MCF 10A (cell line): ENCODE data around the gene TCF23. TPM values are rescaled to one million over a fixed set of nuclear protein-coding genes. Genes with fewer than 3 reads are reported as not detected.

Experiments used
- BruUV-seq: library from RNA; stranded (reverse); fragments of 400-500 nt; replicated peaks from 2 replicates; lab custom pipeline; 2021; lab: Mats Ljungman, UMichigan
- CTCF ChIA-PET: fragments of 300-600 bp; sonication (Branson Sonifier 250); formaldehyde crosslinking; extraction: SDS; loops from one replicate; lab custom pipeline; 2021; ENCODE audit warnings: antibody characterized with exemption, inconsistent platforms; lab: Yijun Ruan, JAX
- POLR2A ChIA-PET: fragments of 300-600, 350-650 bp; sonication (Branson Sonifier 250); formaldehyde crosslinking; extraction: SDS; loops from one replicate; lab custom pipeline; 2020; ENCODE audit warnings: antibody characterized with exemption, inconsistent platforms; lab: Yijun Ruan, JAX
- DNase-seq: peaks from one replicate; pipeline ENCODE4 v3.0.0-alpha.2; 2018; ENCODE audit not compliant: unreplicated experiment
- H3K27ac Mint-ChIP-seq: one replicate; pipeline ENCODE4 v1.8.0; 2022; ENCODE audit warnings: mild to moderate bottlenecking, low read depth, mixed read lengths; ENCODE audit not compliant: unreplicated experiment
- H3K27me3 Mint-ChIP-seq: one replicate; pipeline ENCODE4 v1.8.0; 2022; ENCODE audit warnings: mixed read lengths; ENCODE audit not compliant: insufficient read depth, unreplicated experiment
- H3K36me3 Mint-ChIP-seq: one replicate; pipeline ENCODE4 v1.8.0; 2022; ENCODE audit warnings: mild to moderate bottlenecking, moderate library complexity, mixed read lengths; ENCODE audit not compliant: insufficient read depth, unreplicated experiment
- H3K4me1 Mint-ChIP-seq: one replicate; pipeline ENCODE4 v1.8.0; 2022; ENCODE audit warnings: mixed read lengths; ENCODE audit not compliant: insufficient read depth, unreplicated experiment
- H3K4me3 Mint-ChIP-seq: one replicate; pipeline ENCODE4 v1.8.0; 2022; ENCODE audit warnings: mild to moderate bottlenecking, moderate library complexity, mixed read lengths; ENCODE audit not compliant: unreplicated experiment
- H3K9me3 Mint-ChIP-seq: one replicate; pipeline ENCODE4 v1.8.0; 2022; ENCODE audit warnings: mixed read lengths; ENCODE audit not compliant: unreplicated experiment
- intact Hi-C: fragments of 100-400 bp; cut with micrococcal nuclease; formaldehyde crosslinking; loops from 2 replicates; pipeline ENCODE4 v1.14.1; 2022
- total RNA-seq: library from RNA; stranded (reverse); gene quantifications from 2 replicates; pipeline ENCODE4 v1.2.3, GENCODE V29; 2022
- TF ChIP-seq, protein P1 (sequence below): fragments of 200-600 bp; IDR thresholded peaks from one replicate; pipeline ENCODE4 v1.8.0; 2022; ENCODE audit warnings: antibody characterized with exemption, mild to moderate bottlenecking; ENCODE audit not compliant: unreplicated experiment

The TCF23 gene
- total RNA-seq, 1 experiment from 2014 or later, result not detected

GRCh38 chr2:27147935-27148334 is 869 bp upstream of the TCF23 start:
- Mint-ChIP-seq H3K27ac (no peak overlapping the region), H3K4me1 (peaks cover 7% of the 10 kb centered on the region), H3K9me3 (no peaks in the 10 kb centered on the region), H3K4me3 (no peak overlapping the region), H3K36me3 (peaks cover 6% of the 10 kb centered on the region), H3K27me3 (peaks cover 12% of the 10 kb centered on the region)
- ChIA-PET POLR2A (no interaction called here), CTCF (interaction anchor here (1.7 kb wide), 1 partner anchor 22 kb away, joined by 5 read pairs; no protein-coding TSS in a partner anchor)
- TF ChIP-seq, protein P1, sequence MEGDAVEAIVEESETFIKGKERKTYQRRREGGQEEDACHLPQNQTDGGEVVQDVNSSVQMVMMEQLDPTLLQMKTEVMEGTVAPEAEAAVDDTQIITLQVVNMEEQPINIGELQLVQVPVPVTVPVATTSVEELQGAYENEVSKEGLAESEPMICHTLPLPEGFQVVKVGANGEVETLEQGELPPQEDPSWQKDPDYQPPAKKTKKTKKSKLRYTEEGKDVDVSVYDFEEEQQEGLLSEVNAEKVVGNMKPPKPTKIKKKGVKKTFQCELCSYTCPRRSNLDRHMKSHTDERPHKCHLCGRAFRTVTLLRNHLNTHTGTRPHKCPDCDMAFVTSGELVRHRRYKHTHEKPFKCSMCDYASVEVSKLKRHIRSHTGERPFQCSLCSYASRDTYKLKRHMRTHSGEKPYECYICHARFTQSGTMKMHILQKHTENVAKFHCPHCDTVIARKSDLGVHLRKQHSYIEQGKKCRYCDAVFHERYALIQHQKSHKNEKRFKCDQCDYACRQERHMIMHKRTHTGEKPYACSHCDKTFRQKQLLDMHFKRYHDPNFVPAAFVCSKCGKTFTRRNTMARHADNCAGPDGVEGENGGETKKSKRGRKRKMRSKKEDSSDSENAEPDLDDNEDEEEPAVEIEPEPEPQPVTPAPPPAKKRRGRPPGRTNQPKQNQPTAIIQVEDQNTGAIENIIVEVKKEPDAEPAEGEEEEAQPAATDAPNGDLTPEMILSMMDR, result no peak
- intact Hi-C loops, result no loop called here
- no peak for DNase-seq
- no TSS peak for BruUV-seq

DNA sequence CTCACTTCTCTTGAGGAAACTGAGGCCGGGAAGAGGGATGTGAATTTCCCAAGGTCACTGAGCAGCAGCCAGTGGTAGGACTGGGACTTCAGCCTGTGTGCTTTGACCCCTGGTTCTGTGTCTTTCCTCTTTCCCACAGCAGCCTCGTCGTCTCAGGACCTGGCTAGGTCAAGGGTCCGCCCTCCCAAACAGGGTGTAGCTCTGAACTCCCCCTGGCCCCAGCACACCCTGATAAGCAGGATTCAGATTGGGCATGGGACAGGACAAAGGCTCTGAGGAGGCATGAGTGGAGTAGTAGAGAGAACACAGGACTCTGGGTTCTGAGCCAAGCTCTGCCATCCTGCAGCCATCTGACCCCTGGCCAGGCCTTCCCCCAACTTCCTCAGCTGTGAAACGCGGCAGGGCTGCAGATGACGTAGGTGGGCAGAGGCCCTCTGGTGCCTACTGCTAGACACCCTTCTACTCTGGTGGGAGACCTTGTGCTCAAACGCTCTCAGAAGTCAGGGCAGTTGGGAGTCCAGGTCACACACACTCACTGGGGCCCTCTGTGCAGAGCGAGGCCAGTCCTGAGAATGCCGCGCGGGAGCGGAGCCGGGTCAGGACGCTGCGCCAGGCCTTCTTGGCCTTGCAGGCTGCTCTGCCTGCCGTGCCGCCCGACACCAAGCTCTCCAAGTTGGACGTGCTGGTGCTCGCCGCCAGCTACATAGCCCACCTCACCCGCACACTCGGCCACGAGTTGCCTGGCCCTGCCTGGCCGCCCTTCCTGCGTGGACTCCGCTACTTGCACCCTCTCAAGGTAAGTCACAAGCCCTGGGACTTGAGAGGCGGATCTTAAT is 984 bp downstream of the TCF23 start:
- no peaks in the 10 kb centered on the region for H3K4me1 Mint-ChIP-seq
- no peaks in the 10 kb centered on the region for H3K27me3 Mint-ChIP-seq

GRCh38 chr2:27150639-27151230 is 1.9 kb downstream of the TCF23 start:
- no peaks in the 10 kb centered on the region for H3K27me3 Mint-ChIP-seq
- no peaks in the 10 kb centered on the region for H3K9me3 Mint-ChIP-seq
- CTCF ChIA-PET, result interaction anchor here (0.6 to 1.1 kb wide), 2 partner anchors 152 to 215 kb away, joined by 3 to 7 read pairs; no protein-coding TSS in a partner anchor
- POLR2A ChIA-PET, result no interaction called here
- TF ChIP-seq, protein P1, result no peak
- DNase-seq, result no peak
- no TSS peak for BruUV-seq
- H3K27ac Mint-ChIP-seq, result no peak overlapping the region
- no peaks in the 10 kb centered on the region for H3K36me3 Mint-ChIP-seq
- no peak overlapping the region for H3K4me3 Mint-ChIP-seq
- no peaks in the 10 kb centered on the region for H3K4me1 Mint-ChIP-seq
- intact Hi-C loops, result no loop called here

More for the DNA sequence above, 984 bp downstream of the TCF23 start:
- Mint-ChIP-seq H3K4me3 (no peak overlapping the region), H3K36me3 (no peaks in the 10 kb centered on the region), H3K27ac (no peak overlapping the region), H3K9me3 (no peaks in the 10 kb centered on the region)
- no peak for DNase-seq
- TF ChIP-seq, protein P1, result no peak
- BruUV-seq, result no TSS peak
- ChIA-PET CTCF (interaction anchor here (0.8 to 1.7 kb wide), 3 partner anchors 20 to 130 kb away, joined by 3 to 5 read pairs (median 4); no protein-coding TSS in a partner anchor), POLR2A (no interaction called here)
- intact Hi-C loops, result no loop called here

DNA sequence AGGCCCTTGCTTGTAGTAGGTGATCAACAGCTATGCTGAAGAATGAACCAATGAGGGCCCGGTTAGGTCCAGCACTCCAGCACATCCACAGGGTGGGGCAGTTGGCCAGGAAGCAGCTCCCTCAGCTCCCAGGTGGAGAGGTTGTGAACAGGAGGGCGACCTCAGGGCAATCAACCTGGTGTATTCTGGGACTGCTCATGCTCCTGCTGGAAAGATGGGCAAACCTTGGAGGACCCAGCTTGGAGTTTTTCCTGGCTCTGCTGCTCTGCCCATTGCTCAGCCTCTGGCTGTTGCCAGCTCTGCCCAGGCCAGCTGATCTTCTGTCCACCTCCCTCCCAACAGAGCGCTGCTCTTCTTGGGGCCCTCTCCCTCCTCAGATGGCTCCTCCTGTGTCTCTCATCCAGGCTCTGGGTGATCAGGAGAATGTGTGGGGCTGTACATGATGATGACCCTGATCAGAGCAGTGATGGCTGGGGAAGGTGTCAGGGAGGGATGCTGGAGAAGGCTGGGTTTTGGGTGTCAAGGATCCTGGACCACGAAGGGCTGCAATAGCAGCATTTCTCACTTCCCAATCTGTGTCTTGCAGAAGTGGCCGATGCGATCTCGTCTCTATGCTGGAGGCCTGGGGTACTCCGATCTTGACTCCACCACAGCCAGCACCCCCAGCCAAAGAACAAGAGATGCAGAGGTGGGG is 3.4 kb downstream of the TCF23 start:
- TF ChIP-seq, protein P1, result no peak
- Mint-ChIP-seq H3K27ac (no peak overlapping the region), H3K9me3 (no peaks in the 10 kb centered on the region), H3K4me1 (no peaks in the 10 kb centered on the region), H3K4me3 (no peak overlapping the region), H3K27me3 (no peaks in the 10 kb centered on the region), H3K36me3 (no peaks in the 10 kb centered on the region)
- POLR2A ChIA-PET, result interaction anchor here (0.6 to 1.1 kb wide), 2 partner anchors 24 to 28 kb away, joined by 3 read pairs; no protein-coding TSS in a partner anchor
- peak; percentile 20 for DNase-seq
- CTCF ChIA-PET, result interaction anchor here (0.6 to 1.9 kb wide), 6 partner anchors 15 to 200 kb away, joined by 3 to 7 read pairs (median 3); no protein-coding TSS in a partner anchor
- intact Hi-C loops, result no loop called here
- no TSS peak for BruUV-seq
